NOMO-1 (cell line): Measurements from ENCODE around the gene NUP107.

ENCODE experiments used
- DNase-seq, 2 experiments: peaks; one replicate each; lab custom pipeline; 2025; ENCODE audit not compliant: unreplicated experiment in 2 of 2; lab: John Stamatoyannopoulos, UW

The NUP107 gene

DNA sequence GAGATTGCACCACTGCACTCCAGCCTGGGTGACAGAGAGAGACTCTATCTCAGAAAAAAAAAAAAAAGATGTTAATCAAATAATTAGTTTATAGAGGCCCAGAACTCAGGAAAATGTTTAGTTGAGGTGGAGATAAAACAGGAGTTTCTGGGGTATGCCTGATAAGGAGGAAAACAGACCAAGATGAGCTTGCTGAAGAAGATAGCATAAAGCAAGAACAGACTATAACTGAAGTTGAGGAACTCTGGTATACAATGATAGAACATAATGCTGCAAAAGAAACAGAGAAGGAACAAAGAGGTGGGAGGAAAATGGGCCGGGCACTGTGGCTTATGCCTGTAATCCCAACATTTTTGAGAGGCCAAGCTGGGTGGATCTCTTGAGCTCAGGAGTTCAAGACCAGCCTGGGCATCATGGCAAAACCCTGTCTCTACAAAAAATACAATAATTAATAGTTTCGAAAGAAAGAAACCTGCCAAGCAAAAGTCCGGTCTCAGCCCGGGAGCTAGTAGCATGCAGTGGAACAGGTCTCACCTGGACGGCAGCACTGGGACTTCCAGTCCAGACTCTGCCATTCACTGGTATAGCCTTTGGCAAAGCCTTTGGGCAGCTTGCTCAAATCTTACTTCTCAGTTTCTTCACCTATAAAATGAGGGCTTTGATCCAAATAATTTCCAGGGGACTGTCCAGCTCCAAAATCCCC lies 84.6 kb downstream of the NUP107 start:
- DNase-seq = no peak

DNA sequence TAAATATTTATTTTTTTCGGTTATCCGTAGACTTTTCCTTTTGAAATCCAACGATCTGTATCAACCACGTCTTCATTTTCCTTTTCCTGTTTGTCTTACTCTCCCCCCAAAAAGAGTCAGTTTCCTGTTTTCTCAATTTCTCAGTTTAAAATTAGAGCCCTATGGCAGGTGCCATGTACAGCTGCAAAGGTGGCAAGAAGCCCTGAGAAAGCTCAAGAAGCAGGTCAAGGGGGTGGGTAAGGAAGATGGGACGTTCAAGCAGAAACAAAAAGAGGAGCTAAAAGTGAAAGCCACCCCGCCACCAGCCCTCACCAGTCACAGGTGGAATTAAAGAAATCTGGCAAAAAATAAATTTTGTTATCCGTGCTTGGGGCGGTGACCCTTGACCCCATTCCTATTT lies 85.9 kb downstream of the NUP107 start:
- DNase-seq = no peak

DNA sequence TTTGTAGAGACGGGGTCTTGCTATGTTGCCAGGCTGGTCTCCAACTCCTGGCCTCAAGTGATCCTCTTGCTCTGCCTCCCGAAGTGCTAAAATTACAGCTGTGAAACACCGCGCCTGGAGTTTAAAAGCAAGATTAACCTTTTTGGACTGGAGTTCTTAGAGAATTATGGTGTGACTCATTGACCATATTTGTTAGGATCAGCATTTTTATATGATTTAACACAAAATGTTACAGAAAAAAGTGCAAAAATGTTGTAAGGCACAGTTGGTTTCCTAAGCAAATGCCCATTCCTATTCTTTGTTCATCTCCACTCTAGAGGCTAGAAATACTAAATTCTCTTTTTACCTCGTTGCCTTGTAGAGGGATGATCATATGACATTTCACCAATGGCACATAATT lies 86.8 kb downstream of the NUP107 start:
- DNase-seq = no peak

DNA sequence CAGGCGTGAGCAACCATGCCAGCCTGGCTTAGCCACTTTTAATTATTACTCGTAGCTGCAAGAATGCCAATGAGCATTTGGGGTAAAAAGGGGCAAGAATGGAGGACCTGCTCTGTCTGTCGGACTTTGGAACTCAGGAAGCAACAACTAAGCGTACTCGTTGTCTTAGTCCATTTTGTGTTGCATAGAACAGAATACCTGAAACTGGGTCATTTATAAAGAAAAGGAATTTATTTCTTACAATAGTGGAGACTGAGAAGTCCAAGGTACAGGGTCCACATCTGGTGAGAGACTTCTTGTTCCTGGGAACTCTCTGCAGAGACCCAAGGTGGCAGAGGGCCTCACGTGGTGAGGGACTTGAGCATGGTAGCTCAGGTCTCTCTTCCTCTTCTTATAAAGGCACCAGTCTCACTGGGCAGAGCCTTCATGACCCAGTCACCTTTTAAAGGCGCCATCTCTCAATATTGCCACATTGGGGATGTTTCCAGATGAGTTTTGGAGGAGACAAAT lies 88.4 kb downstream of the NUP107 start:
- no peak for DNase-seq

DNA sequence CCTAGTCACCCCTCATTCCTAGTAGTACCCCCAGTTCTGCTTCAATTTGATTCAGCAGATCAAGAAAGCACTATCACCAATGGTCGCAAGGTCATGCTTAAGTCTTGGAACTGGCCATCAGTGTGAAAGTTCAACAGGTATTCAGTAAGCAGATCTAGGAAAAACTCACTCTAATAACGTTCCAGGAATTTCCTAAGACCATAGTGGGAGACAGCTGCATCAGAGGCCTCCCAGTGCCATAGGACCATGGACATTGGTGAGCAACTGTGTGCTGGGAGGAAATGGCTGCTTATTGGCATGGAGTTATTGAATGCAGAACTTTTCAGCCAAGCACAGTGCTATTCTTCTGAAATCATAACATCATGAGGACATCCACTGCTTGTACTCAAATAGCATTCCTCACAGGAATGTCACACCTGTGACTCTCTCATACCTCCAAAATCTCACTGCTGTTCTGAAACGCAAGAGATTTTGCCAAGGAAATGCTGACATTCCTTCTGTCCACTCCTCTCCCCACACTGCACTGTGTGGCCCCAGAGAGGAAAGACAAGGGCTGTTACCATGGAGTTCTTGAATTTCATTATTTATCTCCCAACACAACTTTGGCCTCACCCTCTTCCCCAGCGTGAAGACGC lies 90.3 kb downstream of the NUP107 start:
- no peak for DNase-seq

DNA sequence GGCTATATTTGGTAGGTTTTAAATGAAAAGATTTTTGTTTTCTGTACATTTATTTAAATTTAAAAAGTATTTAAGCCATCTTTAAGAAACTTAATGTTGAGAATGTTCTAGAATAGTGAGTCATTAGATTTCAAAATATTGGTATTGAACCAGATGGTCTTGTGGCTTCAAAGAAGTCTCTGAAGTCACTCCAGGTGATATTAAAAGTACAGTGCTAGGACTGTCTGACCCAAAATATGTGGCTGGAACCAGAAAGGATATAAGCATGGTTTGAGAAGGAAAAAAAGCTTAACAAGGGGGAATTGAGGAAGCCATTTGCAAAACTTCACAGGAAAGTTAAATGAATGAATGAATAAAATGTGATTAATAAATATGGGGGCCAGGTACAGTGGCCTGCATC lies 92.5 kb downstream of the NUP107 start:
- no peak for DNase-seq

DNA sequence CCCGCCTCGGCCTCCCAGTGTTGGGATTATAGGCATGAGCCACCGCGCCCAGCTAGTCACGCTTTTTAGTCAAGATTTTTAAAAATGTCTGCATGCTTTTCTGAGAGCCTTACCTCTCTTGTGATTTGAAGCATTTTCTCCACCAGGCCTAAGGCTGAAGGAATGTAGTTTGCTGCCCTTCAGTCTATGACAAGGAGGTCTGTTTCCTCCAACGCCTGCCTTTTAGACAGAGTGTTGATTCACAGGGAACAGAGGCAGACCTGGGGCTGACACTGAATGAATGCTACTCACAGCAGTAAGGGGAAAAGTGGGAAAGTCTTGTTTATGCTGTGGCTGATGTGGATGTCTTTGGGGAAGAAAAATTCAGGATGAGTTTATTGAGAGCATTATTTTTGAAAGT lies 94.0 kb downstream of the NUP107 start:
- no peak for DNase-seq

DNA sequence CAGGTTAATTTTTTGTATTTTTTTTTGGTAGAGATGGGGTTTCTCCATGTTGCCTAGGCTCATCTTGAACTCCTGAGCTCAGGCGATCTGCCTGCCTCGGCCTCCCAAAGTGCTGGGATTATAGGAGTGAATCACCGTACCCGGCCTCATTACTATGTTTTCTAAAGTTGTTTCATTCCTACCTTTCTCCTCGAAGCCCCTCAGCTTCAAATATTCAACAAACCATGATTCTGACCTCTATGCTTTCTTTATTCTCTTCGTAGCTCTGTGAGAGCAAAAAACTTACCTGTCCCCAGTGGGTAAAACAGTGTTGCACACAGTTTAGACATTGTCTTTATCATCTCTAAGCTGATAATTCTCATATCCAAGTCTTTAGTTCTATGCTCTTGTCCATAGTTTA lies 95.0 kb downstream of the NUP107 start:
- no peak for DNase-seq

DNA sequence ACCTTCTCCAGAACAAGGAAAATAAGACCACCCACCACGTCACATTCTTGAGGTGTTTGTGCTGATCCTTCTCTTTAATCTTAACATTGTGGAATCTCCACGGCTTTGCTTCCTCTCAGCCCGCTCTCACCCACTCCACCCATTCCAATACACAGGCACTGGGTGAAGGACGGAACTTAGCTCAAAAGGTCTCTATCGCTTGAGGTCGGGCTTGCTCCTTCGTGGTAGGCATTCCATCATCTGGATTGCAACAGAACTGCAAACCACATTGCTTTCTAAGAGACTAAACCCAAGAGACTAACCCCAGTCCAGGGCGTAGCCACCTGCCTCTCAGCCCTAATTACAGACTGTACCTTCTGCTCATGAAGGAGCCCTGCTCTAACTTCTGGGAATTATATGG lies 97.2 kb downstream of the NUP107 start:
- DNase-seq = peak; percentile 85 to 96

DNA sequence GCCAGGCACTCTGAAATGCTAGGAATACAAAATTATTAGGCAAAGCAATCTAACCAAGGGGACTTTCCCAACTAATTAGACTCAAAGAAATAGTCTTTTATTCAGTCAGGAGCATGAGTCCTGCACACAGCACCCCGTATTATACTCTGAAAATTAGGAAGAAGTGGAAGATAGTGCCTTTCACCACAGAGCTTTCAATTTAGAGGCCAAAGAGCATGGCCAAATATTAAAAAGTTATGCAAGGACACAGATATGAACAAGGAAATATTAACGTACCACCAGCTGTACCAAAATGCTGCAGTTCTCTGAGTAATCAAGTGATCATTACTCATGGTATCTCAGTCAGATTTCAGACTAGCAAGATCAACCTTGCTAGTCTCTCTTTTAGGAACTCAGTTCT lies 98.6 kb downstream of the NUP107 start:
- peak in 1 of 2 experiments; percentile 39 for DNase-seq

DNA sequence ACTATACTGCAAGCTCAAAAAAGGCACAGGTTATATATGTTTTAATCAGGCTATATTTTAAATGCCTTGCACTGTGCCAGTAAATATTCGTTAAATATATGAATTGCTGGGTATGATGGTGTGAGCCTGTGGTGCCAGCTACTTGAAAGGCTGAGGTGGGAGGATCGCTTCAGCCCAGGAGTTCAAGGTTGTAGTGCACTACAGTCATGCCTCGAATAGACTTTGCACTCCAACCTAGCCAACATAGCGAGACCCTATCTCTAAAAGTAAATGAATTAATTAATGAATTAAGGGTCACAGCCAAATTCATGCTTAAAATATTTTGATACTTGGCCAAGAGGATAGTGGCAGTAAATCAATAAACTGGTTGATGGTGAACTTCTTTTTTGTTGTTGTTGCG lies 99.0 kb downstream of the NUP107 start:
- DNase-seq = no peak

DNA sequence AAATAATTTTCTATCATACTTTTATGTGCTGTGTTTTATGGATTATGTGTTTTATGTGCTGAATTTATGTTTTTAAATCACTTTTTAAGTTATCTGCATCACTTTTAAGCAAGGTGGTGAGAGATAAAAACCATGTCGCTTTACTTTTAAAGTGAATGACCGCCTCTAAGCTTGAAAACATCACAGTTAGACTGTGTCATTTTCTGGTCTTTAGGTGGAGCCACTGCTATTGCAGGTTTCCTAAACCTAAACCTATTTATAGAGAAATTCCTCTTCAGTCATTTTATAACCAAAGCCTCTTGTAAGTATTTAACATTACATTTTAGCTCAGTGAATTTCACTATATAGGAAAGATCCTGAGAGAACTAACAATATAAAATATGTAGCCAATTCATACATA lies 100.2 kb downstream of the NUP107 start:
- peak; percentile 44 to 78 for DNase-seq

DNA sequence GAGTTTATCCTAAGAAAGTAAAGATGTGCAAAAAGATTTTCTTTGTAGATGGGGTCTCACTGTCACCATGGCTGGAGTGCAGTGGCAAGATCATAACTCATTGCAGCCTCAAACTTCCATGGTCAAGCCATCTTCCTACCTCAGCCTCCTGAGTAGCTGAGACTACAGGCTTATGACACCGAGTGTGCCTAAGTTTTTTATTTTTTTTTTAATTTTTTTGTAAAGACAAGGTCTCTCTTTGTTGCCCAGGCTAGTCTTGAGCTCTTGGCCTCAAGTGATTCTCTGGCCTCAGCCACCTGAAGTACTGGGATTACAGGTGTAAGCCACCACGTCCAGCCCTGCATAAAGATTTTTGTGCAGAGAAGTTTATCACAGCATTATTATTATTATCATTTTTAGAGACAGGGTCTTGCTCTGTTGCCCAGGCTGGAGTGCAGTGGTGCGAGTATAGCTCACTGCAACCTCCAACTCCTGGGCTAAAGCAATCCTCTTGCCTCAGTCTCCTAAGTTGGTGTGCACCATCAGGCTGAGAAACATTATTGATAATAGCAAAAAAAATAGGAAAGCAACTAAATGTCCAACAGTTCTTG lies 101.9 kb downstream of the NUP107 start:
- no peak for DNase-seq

DNA sequence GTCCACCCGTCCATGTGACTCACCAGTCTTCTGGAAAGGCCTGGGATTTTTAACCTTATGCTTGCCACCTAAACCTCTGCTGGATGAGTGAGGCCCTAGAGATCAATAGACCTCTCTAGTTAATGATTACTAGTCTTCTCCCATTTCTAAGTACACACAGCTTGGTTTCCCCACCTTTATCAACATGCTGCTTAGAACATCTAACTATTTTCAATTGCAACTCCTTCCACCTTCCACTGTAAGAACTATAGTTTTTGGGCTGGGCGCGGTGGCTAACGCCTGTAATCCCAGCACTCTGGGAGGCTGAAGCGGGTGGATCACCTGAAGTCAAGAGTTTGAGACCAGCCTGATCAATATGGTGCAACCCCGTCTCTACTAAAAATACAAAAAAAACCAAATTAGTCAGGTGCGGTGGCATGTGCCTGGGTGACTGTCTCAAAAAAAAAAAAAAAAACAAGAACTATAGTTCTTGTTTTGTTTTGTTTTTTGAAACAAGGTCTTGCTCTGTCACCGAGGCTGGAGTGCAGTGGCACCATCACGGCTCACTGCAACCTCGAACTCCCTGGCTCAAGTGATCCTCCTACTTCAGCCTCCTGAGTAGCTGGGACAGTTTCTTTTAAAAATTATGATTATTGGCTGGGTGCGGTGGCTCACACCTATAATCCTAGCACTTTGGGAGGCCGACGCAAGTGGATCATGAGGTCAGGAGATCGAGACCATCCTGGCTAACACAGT lies 102.5 kb downstream of the NUP107 start:
- DNase-seq = no peak

DNA sequence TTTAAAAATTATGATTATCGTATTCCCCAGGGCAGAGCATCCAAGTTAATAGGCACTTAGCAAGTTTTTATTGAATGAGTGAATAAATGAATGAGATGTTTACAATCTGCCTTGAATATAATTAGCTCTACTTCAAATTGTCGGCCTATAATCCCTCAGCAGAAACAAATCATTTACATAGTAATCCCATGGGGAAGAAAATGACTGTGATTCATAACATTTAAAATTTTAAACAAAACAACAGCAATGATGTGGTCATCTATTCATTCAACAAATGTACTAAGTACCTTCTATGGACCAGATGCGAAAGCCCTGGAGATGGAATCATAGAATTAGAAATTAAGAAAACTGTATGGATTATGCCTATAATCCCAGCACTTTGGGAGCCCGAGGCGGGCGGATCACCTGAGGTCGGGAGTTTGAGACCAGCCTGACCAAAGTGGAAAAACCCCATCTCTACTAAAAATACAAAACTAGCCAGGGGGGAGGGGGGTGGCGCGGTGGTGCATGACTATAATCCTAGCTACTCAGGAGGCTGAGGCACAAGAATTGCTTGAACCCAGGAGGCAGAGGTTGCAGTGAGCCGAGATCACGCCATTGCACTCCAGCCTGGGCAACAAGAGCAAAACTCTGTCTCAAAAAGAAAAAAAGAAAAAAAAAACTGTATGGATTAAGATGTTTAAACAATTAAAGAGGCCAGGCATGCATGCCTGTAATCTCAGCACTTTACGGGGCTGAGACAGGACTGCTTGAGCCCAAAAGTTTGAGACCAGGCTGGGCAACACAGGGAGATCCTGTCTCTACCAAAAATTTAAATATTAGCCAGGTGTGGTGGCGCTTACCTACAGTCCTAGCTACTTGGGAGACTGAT lies 103.5 kb downstream of the NUP107 start:
- DNase-seq = no peak

DNA sequence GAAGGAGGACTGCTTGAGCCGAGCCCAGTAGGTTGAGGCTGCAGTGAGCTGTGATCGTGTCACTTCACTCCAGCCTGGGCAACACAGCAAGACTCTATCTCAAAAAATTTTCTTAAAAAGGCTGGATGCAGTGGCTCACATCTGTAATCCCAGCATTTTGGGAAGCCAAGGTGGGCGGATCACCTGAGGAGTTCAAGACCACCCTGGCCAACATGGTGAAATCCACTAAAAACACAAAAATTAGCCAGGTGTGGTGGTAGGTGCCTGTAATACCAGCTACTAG lies 104.1 kb downstream of the NUP107 start:
- no peak for DNase-seq

DNA sequence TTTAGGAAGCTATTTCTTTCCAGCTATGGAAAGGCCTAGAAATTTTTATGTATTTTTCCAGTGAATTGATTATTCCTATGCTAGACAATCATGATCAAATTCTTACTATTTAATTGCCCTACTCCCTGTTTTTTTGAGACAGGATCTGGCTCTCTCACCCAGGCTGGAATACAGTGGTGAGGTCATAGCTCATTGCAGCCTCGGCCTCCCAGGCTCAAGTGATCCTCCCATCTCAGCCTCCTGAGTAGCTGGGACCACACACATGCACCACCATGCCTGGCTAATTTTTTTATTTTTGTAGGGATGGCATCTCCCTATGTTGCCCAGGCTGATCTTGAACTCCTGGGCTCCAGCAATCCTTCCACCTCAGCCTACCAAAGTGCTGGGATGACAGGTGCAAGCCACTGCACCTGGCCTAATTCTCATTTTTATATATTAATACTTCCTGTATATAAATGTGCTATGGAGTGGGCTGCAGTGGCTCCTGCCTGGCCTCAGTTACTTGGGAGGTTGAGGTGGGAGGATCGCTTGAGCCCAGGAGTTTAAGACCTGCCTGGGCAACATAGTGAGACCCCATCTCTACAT lies 105.2 kb downstream of the NUP107 start:
- DNase-seq = no peak

DNA sequence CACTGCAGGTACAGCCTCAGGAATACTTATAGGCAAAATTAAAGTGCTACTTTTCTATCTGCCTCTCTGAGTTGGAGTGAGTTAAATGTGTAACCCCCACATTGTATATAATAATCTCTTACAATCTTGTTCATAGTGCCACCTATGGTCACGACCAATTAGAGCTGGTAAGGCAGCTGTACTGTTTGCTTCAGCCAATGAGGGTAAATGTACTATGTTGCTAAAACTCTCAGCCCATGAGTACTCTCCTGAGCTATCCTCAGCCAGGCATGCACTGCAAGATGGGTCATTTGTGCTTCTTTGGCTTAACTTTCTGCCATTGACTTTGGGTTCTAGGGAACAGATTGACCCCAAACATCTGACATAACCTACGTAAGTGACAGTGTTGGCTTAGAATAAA lies 106.2 kb downstream of the NUP107 start:
- peak; percentile 25 to 53 for DNase-seq

DNA sequence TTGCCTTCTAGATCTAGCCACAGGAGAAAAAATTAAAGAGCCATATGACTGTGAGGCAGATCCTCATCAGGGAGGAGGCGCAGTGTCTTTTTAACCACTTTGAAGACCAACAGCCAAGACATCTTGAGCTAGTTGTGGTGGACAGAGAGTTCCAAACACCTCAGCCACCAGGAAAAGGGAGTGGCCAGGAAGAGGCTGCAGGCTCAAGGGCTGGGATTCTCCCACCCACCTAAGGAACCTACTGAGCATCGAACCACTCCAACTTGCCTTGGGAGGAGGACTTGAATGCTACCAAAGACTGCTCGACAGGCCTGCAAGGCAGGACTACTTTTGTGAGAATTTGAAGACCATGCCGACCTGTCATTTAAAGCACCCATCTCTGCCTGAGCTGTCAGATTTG lies 106.7 kb downstream of the NUP107 start:
- DNase-seq = no peak

DNA sequence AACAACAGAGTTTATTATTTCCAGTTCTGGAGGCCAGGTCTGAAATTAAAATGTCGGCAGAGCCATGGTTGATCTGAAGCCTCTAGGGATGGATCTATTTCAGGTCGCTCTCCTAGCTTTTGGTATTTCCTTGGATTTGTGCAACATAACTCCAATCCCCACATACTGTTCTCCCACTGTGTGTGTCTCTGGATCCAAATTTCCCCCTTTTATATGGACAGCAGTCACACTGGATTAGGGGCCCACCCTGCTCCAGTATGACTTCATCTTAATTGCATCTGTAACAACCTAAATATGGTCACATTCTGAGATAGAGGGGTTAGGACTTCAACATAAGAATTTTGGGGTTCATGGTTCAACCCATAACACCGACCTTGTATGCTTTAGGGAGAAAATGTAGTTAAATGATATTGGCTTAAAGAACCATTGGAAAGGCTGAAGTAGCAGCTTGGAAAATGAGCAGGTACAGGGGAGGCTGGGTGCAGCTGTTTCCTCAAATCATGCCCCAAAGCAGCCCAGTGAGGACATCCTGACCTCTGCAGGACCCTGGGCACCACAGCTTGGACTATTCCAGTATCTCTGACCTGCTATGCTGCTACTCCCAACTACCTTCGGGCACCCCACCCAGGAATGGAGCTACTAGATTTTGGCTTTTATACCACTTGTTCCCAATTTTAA lies 107.3 kb downstream of the NUP107 start:
- DNase-seq = no peak
